Suprapubic skin (tissue), 4 donors: ENCODE data around the gene TTC27. TPM values are rescaled to one million over a fixed set of nuclear protein-coding genes. Genes with fewer than 3 reads are reported as not detected.

Experiments
- DNase-seq, 2 donors: peaks; one replicate each; pipeline ENCODE4 v3.0.0-alpha.2; 2019; ENCODE audit warnings: low spot score in 2 of 2
- H3K27ac ChIP-seq: fragments of 200-600 bp; sonication (generic); one replicate; pipeline ENCODE4 v1.5.1; 2019
- H3K27me3 ChIP-seq: fragments of 200-600 bp; sonication (generic); one replicate; pipeline ENCODE4 v1.5.1; 2019
- H3K36me3 ChIP-seq: fragments of 200-600 bp; sonication (generic); one replicate; pipeline ENCODE4 v1.5.1; 2019
- H3K4me1 ChIP-seq: fragments of 200-600 bp; sonication (generic); one replicate; pipeline ENCODE4 v1.5.1; 2019
- H3K4me3 ChIP-seq: fragments of 200-600 bp; sonication (generic); one replicate; pipeline ENCODE4 v1.5.1; 2019; ENCODE audit warnings: mild to moderate bottlenecking
- H3K9me3 ChIP-seq: fragments of 200-600 bp; sonication (generic); one replicate; pipeline ENCODE4 v1.5.1; 2019
- CTCF ChIP-seq, 2 donors: fragments of 200-600 bp in 1 of 2; fragments of 450-650 bp in 1 of 2; sonication (generic) in 1 of 2; IDR thresholded peaks; one replicate each; pipeline ENCODE4 v1.5.1; 2016 to 2019; ENCODE audit warnings: antibody characterized with exemption in 2 of 2, mild to moderate bottlenecking in 1 of 2, moderate library complexity in 1 of 2
- EP300 ChIP-seq: sonication (generic); formaldehyde crosslinking; IDR thresholded peaks from one replicate; pipeline ENCODE4 v1.6.1; 2017; ENCODE audit warnings: antibody characterized with exemption
- POLR2A ChIP-seq, 2 donors: fragments of 450-650 bp; IDR thresholded peaks; one replicate each; pipeline ENCODE4 v1.6.1; 2017; ENCODE audit warnings: antibody characterized with exemption in 2 of 2, mild to moderate bottlenecking in 2 of 2, moderate library complexity in 2 of 2
- POLR2AphosphoS5 ChIP-seq, 3 donors: sonication (generic); formaldehyde crosslinking; IDR thresholded peaks; one replicate each; pipeline ENCODE4 v1.6.1; 2017; ENCODE audit warnings: antibody characterized with exemption in 3 of 3
- WGBS: methylation state at CpG from one replicate; pipeline ENCODE4 v1.1.5; 2018; 5-methylcytosine and 5-hydroxymethylcytosine counted together
- total RNA-seq, 4 donors: library from RNA; depleted of rRNA; stranded (reverse); fragments of >200 nt; gene quantifications; one replicate each; pipeline ENCODE4 v1.1.0, GENCODE V29; 2016

Gene TTC27
- total RNA-seq, 4 donors from 2014 or later = 14.0 to 32.7 (median 19.1) TPM

- no peaks in the 10 kb centered on the region for H3K9me3 ChIP-seq
Measured at GRCh38 chr2:32668254-32668653, 40.4 kb downstream of the TTC27 start.

DNA sequence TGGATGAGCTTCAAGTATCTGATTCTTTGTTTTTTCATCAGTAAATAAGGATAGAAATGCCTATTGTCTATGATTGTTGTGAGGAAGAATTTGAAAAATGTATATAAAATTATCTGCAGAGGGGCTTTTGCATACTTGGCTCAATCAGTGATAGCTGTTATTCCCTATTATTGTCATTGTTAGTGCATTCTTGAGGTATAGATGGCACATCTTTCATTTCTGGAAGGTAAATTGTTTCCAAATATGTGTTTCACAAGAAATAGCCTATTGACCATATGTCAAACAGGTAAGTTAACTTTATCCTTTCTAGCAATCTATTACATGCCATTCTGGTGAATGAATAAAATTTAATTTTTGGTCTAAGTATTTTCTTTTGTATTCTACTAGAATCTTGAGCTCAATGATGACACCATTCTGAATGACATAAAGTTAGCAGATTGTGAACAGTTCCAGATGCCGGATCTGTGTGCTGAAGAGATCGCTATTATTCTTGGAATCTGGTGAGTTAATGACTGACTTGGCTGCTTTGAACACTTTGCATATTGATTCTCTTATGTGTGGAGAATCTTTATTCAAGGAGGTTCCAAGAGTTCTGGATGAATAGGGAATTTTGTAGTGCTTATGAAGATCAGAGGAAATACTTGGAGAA, 44.2 kb downstream of the TTC27 start:
- Histone ChIP-seq H3K27ac (no peak overlapping the region), H3K27me3 (no peaks in the 10 kb centered on the region), H3K4me3 (no peak overlapping the region), H3K4me1 (no peaks in the 10 kb centered on the region), H3K9me3 (no peaks in the 10 kb centered on the region), H3K36me3 (peaks cover 32% of the 10 kb centered on the region)
- TF ChIP-seq POLR2A (IDR thresholded peaks at IDR 0.05) (no peak), POLR2AphosphoS5 (IDR thresholded peaks at IDR 0.05) (no peak), EP300 (no peak), CTCF (IDR thresholded peaks at IDR 0.05) (no peak)
- WGBS = 88% methylated on average over 2 of the region's 2 CpGs
- no peak for DNase-seq

More at GRCh38 chr2:32668254-32668653, 40.4 kb downstream of the TTC27 start:
- 83% methylated on average over 1 of the region's 1 CpG for WGBS
- TF ChIP-seq POLR2A (IDR thresholded peaks at IDR 0.05) (no peak), CTCF (IDR thresholded peaks at IDR 0.05) (no peak), POLR2AphosphoS5 (IDR thresholded peaks at IDR 0.05) (no peak), EP300 (no peak)
- no peak for DNase-seq
- H3K4me1 ChIP-seq = no peaks in the 10 kb centered on the region
- H3K36me3 ChIP-seq = peaks cover 20% of the 10 kb centered on the region
- H3K27ac ChIP-seq = no peak overlapping the region
- H3K4me3 ChIP-seq = no peak overlapping the region
- no peaks in the 10 kb centered on the region for H3K27me3 ChIP-seq

- TF ChIP-seq POLR2AphosphoS5 (IDR thresholded peaks at IDR 0.05) (no peak), CTCF (IDR thresholded peaks at IDR 0.05) (no peak), EP300 (no peak), POLR2A (IDR thresholded peaks at IDR 0.05) (no peak)
- no peak for DNase-seq
- peaks cover 31% of the 10 kb centered on the region for H3K36me3 ChIP-seq
- no peaks in the 10 kb centered on the region for H3K4me1 ChIP-seq
- H3K4me3 ChIP-seq = no peak overlapping the region
- no peaks in the 10 kb centered on the region for H3K27me3 ChIP-seq
- H3K27ac ChIP-seq = no peak overlapping the region
- no peaks in the 10 kb centered on the region for H3K9me3 ChIP-seq
Measured at GRCh38 chr2:32678825-32679224, 51.0 kb downstream of the TTC27 start.

- H3K27me3 ChIP-seq = no peaks in the 10 kb centered on the region
- H3K36me3 ChIP-seq = peaks cover 18% of the 10 kb centered on the region
- H3K27ac ChIP-seq = no peak overlapping the region
- no peak for DNase-seq
- no peak overlapping the region for H3K4me3 ChIP-seq
- TF ChIP-seq CTCF (IDR thresholded peaks at IDR 0.05) = no peak
- no peak for TF ChIP-seq EP300
- no peak for TF ChIP-seq POLR2AphosphoS5 (IDR thresholded peaks at IDR 0.05)
- TF ChIP-seq POLR2A (IDR thresholded peaks at IDR 0.05) = no peak
- 74% methylated on average over 4 of the region's 4 CpGs for WGBS
- no peaks in the 10 kb centered on the region for H3K4me1 ChIP-seq
- H3K9me3 ChIP-seq = no peaks in the 10 kb centered on the region
Measured at GRCh38 chr2:32680942-32681341, 53.1 kb downstream of the TTC27 start.

- DNase-seq = no peak
- no peaks in the 10 kb centered on the region for H3K4me1 ChIP-seq
- 93% methylated on average over 5 of the region's 5 CpGs for WGBS
- H3K27me3 ChIP-seq = no peaks in the 10 kb centered on the region
- no peak for TF ChIP-seq POLR2A (IDR thresholded peaks at IDR 0.05)
- no peak for TF ChIP-seq CTCF (IDR thresholded peaks at IDR 0.05)
- no peak for TF ChIP-seq POLR2AphosphoS5 (IDR thresholded peaks at IDR 0.05)
- no peak for TF ChIP-seq EP300
- H3K9me3 ChIP-seq = no peaks in the 10 kb centered on the region
- H3K36me3 ChIP-seq = peaks cover 14% of the 10 kb centered on the region
- no peak overlapping the region for H3K4me3 ChIP-seq
- no peak overlapping the region for H3K27ac ChIP-seq
Measured at GRCh38 chr2:32683520-32684086, 55.8 kb downstream of the TTC27 start.
